SHP77 treated with DMSO at 0.1 percent for 48 hours (cell line): ENCODE data around the gene SFI1.
"Not testable (repeated sequence)": the region's sequence is repeated elsewhere in the genome, so short reads cannot be mapped to it uniquely, and the experiment has no call there.

ENCODE experiments used
- DNase-seq: peaks from one replicate; lab custom pipeline; 2025; lab: John Stamatoyannopoulos, UW

The SFI1 gene

DNA sequence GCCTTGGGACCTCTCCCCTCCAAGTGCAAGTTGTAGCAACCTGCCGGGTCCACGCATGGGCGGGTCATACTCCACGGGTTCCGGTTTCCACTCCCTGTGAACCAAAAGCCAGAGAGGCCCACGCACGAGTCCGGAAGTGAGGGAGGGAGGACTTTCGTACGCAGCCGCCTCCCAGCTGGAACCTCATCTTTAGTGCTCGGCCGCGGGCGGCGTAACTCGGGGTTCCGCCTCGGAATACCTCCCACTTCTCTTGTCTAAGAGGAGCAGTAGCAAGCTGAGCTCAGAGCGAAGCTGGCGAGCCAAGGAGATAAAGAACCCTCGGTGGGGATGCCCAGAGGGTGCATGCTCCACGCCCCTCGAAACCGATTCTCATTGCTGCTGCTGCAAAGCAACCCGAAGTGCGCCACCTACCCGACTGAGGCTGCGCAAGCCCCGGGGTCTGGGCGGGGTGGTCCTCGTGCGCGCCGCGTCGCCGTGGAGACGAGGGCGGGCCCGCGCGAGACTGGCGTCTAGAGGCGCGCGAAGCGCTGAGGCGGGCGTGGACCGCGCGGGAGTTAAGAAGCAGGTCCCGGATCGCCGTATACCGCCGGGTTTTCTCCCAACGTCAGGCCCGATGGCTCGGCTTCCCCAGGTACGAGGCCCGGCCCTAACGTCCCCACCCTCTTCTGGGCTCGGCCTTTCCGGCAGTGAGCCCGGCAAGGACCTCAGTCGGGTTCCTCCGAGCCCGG is at the start of gene SFI1:
Gene SFI1, plus strand, starts transcription at position 530 of the 728 bp plus-strand sequence. CDS start 11,749 bp downstream, outside the sequence.
- DNase-seq, result peak; percentile 78

DNA sequence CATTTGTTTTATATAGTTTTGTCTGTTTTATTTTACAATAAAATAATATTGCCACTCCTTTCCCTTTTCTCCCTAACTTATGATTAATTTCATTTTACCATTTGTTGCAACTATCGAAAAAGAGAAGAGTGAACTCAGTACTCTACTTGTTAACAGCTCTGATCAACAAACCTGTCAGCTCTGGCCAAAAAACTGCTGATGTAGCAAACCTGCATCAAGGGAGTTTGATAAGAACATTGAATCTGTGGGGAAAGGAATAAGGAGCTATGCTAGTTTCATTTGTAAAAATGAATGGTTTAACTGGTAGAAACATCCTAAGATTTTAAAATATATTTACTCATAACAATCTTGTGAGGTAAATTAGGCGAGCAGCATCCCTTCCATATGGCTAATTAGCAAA is 49.6 kb upstream of the SFI1 start:
- DNase-seq, result no peak

- DNase-seq, result no peak
These were observed 49.0 kb upstream of the SFI1 start for GRCh38 chr22:31447337-31447736.

GRCh38 chr22:31448382-31448781 is 48.0 kb upstream of the SFI1 start:
- DNase-seq, result no peak

DNA sequence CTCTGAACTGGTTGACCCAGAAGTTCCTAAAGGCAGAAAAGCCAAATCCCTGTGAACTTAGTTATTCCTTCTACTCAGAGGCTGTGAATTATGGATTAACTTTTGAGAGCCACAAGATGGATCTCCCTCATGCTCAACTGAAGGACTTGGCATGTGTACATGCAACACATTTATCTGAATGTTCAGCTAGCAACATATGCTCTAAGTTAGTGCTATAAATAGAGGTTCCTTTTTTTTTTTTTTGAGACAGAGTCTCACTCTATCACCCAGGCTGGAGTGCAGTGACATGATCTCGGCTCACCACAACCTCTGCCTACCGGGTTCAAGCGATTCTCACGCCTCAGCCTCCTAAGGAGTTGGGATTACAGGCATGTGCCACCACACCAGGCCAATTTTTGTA is 46.8 kb upstream of the SFI1 start:
- no peak for DNase-seq

DNA sequence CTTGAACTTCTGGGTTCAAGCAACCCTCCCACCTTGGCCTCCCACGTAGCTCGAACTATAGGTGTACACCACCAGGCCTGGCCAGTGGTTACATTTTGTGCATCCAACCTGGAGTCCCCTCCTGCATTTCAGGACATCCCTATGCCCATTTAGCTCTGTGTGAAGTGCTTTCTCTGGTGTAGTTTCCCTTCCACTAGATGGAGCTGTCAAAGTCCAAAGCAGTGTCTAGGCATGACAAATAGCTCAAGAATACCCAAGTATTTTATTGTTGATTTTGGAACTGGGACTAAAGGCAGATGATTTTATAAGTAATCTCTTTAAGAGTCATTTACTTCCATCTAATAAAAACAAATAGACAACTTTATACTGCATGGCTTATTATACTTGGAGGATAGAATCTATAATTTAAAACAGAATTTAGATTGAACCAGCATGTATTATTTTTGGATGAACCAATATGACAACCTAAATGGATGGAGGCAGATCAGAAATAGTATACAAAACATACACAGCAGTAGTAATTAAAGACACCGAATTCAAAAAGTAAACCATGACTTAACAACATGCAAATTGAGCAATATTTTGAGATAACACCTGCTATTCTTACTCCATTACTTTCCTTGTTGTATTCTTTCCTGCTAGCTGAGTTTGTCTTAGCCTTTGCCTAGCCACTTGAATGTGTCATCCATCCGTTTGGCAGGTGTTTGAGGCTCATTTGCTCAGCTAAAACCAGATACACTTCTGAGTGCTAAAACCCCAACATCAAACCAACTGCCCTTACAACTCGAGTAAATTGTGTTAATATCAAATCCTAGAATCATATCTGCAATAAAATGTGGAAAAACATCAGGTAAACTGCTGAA is 44.4 kb upstream of the SFI1 start:
- DNase-seq, result no peak

GRCh38 chr22:31461699-31462098 is 34.6 kb upstream of the SFI1 start:
- DNase-seq, result no peak

DNA sequence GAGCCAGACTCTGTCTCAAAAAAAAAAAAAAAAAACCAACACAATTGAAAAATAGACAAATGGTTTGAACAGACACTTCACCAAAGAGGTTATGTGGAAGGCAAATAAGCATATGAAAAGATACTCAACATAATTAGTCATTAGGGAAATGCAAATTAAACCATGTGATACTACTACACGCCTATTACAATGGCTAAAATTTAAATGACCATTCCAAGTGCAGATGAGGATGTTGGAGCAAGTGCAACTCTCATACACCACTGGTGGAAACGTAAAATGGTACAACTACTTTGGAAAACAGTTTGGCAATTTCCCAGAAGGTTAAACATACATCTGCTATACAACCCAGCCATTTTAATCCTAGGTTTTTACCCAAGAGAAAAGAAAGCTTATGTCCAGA is 31.0 kb upstream of the SFI1 start:
- no peak for DNase-seq

GRCh38 chr22:31474743-31475142 is 21.6 kb upstream of the SFI1 start:
- DNase-seq, result no peak

- no peak for DNase-seq
These were observed 20.5 kb upstream of the SFI1 start for GRCh38 chr22:31475800-31476199.

- DNase-seq, result no peak
These were observed 19.0 kb upstream of the SFI1 start for GRCh38 chr22:31477329-31477728.

DNA sequence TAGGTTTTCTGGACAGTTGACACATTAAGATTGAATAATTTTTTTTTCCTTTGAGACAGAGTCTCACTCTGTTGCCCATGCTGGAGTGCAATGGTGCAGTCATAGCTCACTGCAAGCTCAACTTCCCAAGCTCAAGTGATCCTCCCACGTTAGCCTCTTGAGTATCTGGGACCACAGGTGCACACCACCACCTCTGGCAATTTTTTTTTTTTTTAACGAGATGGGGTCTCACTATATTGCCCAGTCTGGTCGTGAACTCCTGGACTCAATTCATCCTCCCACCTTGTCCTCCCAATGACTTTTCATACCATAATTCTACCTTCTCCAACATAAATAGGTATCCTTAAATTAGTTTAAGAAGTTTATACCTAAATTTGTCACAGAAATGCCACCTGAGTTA is 15.2 kb upstream of the SFI1 start:
- no peak for DNase-seq

GRCh38 chr22:31482470-31482869 is 13.9 kb upstream of the SFI1 start:
- DNase-seq, result not testable (repeated sequence)

DNA sequence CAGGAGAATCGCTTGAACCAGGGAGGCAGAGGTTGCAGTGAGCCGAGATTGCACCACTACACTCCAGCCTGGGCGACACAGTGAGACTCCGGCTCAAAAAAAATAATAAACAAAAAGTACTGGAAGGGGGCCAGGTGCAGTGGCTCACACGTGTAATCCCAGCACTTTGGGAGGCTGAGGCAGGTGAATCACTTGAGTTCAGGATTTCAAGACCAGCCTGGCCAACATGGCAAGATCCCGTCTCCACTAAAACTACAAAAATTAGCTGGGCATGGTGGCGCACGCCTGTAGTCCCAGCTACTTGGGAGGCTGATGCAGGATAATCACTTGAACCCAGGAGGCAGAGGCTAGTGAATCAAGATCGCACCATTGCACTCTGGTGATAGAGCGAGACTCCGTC is 10.0 kb upstream of the SFI1 start:
- not testable (repeated sequence) for DNase-seq

DNA sequence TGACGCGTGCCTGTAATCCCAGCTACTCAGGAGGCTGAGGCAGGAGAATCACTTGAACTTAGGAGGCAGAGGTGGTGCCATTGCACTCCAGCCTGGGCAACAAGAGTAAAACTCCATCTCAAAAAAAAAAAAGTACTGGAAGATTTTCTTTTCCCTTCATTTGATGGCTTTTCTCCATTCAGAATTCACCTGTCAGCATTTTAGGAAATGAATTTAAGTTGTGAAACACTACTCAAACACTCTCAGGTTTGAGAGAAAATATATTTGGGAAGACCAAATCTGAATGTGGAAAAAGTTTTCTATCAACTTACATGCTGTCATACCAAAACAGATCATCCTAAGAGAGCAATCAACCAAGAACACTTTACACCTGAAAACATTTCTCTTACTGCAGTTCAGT is 9.4 kb upstream of the SFI1 start:
- DNase-seq, result no peak

DNA sequence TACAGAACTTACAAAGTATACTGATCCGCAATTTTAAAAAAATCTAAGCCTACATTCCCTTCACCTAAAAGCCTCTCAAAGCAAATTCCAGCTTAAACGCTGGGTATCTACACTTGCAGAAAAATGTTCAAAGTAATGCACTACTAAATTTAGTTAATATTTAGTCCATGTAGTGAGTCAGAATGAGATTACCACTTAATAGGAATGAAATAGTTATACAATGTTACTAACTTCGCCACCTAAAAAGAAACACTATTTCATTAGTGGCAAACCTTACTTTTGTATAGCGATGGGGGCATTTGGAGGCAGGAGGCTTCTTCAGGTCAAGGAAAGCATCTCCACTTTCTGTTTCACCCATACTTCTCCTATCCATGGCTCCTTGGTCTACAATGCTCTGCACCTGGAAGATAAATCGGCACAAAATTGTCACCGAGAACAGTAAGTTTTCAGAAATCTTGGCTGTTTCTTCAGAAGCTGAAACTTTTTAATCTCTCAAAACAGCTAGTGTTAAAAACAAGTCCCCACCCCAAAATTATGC is 7.9 kb upstream of the SFI1 start:
- DNase-seq, result no peak

- no peak for DNase-seq
These were observed 7.2 kb upstream of the SFI1 start for GRCh38 chr22:31488988-31489617.

DNA sequence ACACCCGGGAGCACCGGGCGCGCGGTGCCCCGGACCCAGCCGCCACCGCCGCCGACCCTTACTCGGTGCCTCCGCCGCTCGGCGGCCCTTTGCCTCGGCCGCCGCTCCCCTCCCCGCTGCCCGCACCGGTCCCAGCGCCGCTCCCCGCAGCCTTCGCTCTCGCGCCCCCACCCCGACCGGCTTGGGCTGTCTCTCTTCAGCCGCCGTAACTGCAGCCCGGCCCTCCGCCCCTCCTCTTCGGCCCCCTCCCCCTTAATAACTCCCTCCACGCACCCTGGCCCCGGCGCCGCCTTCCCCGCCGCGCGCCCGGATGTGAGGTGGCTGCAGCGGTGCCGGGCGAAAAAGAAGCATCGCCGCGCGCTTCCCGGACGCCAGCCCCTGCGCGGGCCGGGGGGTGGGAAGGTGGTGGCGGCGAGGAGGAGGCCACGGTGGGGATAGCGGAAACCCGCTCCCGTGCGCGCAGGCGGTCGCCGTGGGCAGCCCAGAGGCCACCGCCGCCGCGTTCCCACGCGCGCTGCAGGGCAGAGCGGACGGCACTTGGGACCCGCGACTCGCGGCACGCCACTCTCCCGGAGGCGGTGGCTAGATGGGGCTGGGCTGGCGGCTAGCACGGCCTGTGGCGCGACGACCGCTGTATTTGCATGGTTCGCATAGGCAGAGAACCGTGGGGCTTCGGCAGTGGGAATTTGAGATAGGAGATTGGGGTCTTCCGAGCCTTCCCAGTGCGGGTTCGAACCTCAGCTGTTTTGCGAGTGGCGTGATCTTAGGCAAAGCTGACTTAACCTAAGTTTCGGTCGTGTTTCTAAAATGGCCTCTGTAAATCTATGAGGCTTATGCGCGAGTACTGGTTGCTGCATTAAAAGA is 6.5 kb upstream of the SFI1 start, which contains the start of gene EIF4ENIF1:
Gene EIF4ENIF1, minus strand, starts transcription at position 211 of the 864 bp plus-strand sequence. CDS start 1,124 bp downstream, outside the sequence.
- DNase-seq, result peak; percentile 27

DNA sequence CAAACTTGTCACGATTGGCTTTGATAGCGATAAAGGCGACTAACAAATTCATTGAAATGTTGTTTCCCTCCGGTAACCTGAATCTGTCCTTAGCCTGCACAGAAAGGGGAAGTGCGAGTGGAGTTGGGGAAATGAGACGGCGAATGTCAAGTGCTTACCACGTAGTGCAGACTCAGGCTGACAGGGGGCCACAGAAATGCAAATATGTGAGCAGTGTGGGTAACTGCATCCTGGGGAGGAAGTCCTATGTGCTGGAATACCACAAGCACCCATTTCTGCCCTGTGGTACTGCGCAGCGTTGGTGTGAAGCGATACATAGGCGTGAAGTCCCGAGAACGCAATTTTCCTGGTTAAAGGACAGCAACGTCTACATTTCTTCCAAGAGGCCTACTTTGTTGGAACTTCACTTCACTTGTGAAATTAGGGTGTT is 5.8 kb upstream of the SFI1 start:
- DNase-seq, result no peak

GRCh38 chr22:31491218-31491962 is 4.9 kb upstream of the SFI1 start:
- no peak for DNase-seq

DNA sequence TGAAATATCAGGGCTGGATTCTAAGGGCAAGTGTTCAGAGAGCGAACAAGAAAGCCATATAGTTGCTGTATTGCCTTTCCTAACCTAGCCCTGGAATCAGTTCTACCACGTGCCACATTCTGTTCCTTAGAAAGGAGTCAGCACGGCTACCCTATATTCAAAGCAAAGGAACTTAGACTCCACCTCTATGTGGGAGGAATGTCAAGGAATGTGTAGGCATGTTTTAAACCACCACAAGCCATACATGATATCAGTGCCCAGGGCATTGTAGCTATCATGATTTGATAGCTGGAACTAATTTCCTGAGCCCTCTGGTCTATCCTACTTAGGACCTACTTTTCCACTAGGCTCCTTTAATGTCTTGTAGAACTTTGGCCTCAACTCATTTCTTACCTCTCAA is 4.2 kb upstream of the SFI1 start:
- DNase-seq, result no peak
